Natural killer cell treated with Interleukin-12 subunit alpha and Interleukin-12 subunit beta and Interleukin-15 and Interleukin-18, amount 100 ng/mL, for 72 hours (primary cell): ENCODE results near the gene DBNDD1. TPM values are rescaled to one million over a fixed set of nuclear protein-coding genes. Genes with fewer than 3 reads are reported as not detected.
A peak's percentile ranks its signal among the peaks of the same experiment; 100 is the strongest.

Experiments used
- ATAC-seq, 2 donors: fragments of 150-1000 bp; cut with Tn5 transposase in 1 of 2; sonication (Bioruptor Pico), chemical (Tn5 transposase) in 1 of 2; 2 replicates each; pipeline ENCODE4 v1.10.0; 2021
- DNase-seq: peaks from one replicate; pipeline ENCODE4 v3.0.0; 2022; ENCODE audit warnings: low spot score
- H3K27ac Mint-ChIP-seq, 2 donors: 1 replicate in 1 of 2; 2 replicates in 1 of 2; pipeline ENCODE4 v1.8.0; 2022; ENCODE audit warnings: mixed read lengths in 2 of 2, mild to moderate bottlenecking in 1 of 2, moderate library complexity in 1 of 2
- H3K27me3 Mint-ChIP-seq, 2 donors: 1 replicate in 1 of 2; 2 replicates in 1 of 2; pipeline ENCODE4 v1.8.0; 2022; ENCODE audit warnings: mixed read lengths in 2 of 2
- H3K36me3 Mint-ChIP-seq: one replicate; pipeline ENCODE4 v1.8.0; 2022; ENCODE audit warnings: mixed read lengths
- H3K4me1 Mint-ChIP-seq, 2 donors: 1 replicate in 1 of 2; 2 replicates in 1 of 2; pipeline ENCODE4 v1.8.0; 2022; ENCODE audit warnings: low read depth in 2 of 2, mixed read lengths in 2 of 2, mild to moderate bottlenecking in 1 of 2
- H3K4me3 Mint-ChIP-seq: one replicate; pipeline ENCODE4 v1.8.0; 2022; ENCODE audit warnings: mixed read lengths
- H3K9me3 Mint-ChIP-seq: 2 replicates; pipeline ENCODE4 v1.8.0; 2022; ENCODE audit warnings: mixed read lengths
- total RNA-seq, 2 donors: library from RNA; stranded (reverse); gene quantifications; one replicate each; pipeline ENCODE4 v1.2.3, GENCODE V29; 2022

Gene DBNDD1
- total RNA-seq, 2 donors from 2014 or later, result not detected

DNA sequence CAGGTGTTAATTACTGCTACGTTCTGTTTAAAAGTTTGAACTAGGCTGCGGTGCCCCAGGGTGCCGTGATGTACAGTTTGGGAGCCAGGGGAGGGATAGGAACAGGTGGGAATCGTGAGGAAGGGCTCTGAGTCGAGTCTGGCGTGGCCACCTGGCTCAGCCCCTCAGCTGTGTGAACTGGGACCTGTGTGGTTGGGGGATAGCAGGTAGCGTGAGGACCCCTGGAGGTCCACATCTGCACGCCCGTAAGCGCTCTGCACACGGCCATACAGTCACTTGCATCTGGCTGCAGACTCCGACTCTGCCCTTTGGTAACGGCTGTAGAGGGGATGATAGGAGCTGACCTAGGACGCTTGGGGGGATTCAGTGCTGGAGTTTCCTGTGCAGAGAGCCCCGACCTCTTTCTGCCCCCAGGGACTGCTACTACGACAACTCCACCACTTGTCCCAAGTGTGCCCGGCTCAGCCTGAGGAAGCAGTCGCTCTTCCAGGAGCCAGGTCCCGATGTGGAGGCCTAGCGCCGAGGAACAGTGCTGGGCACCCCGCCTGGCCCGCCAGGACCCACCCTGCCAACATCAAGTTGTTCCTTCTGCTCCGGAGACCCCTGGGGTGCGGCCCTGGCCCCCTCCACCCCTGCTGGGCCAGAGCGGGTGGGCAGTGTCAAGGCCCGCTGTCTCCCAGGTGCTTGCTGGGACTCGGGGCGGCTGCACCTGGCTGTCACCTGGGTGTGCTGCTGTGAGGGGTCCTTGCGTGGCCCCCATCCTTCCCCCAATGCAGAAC is 53.6 kb downstream of the DBNDD1 start:
- Mint-ChIP-seq H3K4me3 (no peak overlapping the region), H3K4me1 (peaks cover 0 to 7% of the 10 kb centered on the region in 2 donors), H3K9me3 (no peaks in the 10 kb centered on the region), H3K27me3 (no peaks in the 10 kb centered on the region), H3K36me3 (no peaks in the 10 kb centered on the region), H3K27ac (no peak overlapping the region)
- DNase-seq, result no peak
- no peak for ATAC-seq

DNA sequence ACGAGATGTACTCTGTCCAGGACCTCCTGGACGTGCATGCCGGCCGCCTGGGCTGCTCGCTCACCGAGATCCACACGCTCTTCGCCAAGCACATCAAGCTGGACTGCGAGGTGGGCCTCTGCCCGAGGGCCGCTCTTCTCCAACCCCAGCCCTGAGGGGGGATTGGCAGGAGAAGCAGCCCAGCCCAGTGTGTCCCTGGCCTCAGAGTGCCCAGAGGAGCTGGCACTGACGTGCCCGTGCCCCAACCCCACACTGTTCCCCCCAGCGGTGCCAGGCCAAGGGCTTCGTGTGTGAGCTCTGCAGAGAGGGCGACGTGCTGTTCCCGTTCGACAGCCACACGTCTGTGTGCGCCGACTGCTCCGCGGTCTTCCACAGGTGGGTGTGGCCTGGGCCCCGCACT is 55.1 kb downstream of the DBNDD1 start:
- DNase-seq, result no peak
- Mint-ChIP-seq H3K27ac (no peak overlapping the region), H3K27me3 (no peaks in the 10 kb centered on the region), H3K9me3 (no peaks in the 10 kb centered on the region), H3K4me3 (no peak overlapping the region), H3K36me3 (no peaks in the 10 kb centered on the region), H3K4me1 (peaks cover 0 to 2% of the 10 kb centered on the region in 2 donors)
- ATAC-seq, result no peak

DNA sequence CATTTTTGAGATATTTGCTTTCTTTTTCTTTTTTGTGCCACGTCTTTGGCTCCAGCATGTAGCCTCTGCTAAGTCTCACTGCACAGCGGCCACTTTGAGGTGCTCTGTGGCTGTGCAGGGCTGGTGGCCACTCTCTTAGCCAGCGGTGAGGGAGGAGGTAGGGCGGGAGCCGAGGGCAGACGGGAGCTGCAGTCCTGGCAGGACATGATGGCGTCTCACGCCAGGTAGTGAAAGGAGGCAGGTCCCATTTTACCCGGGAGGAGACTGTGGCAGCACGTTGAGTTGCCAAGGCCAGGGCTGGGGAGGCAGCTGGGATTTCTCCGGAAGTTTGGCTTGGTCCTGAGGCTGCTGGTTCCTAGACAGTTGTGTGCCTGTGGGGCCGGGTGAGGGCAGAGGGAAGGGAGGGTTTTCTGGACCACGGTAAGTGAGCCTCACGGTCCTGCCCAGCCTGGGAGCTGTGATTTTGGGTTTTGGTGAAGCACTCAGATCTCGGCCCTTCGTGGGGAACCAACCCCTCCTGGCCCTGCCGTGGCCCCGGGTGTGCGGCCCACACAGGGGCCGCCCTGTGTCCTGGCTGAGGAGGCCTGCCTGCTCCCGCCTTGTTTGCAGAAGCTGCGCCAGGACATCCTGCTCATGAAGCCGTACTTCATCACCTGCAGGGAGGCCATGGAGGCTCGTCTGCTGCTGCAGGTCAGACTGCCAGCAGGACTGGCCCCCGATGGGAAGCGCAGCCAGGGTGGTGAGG is 56.3 kb downstream of the DBNDD1 start:
- peaks cover 0 to 9% of the 10 kb centered on the region in 2 donors for H3K4me1 Mint-ChIP-seq
- DNase-seq, result no peak
- H3K4me3 Mint-ChIP-seq, result no peak overlapping the region

DNA sequence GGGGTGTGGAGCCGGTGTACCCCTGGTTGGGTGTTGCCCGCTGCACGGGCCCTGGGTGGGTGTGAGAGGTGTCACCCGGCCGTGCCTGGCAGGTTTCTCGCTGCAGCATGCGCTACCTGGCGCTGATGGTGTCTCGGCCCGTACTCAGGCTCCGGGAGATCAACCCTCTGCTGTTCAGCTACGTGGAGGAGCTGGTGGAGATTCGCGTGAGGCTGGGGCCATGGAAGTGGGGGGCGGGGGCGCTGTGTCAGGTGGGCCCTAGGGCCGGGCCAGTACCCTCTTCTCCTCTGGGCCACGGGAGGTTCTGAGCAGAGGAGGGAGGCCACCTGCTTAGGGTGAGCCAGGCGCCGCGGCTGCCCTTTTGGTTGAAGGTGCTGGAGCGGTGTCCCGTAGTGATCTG is 57.3 kb downstream of the DBNDD1 start:
- Mint-ChIP-seq H3K9me3 (no peaks in the 10 kb centered on the region), H3K27me3 (no peaks in the 10 kb centered on the region), H3K4me3 (no peak overlapping the region), H3K36me3 (peaks cover 12% of the 10 kb centered on the region), H3K27ac (no peak overlapping the region), H3K4me1 (peaks cover 0 to 6% of the 10 kb centered on the region in 2 donors)
- ATAC-seq (no peak), DNase-seq (peak; percentile 48)

More for the DNA sequence above, 56.3 kb downstream of the DBNDD1 start:
- ATAC-seq, result no peak
- H3K9me3 Mint-ChIP-seq, result no peaks in the 10 kb centered on the region
- no peaks in the 10 kb centered on the region for H3K27me3 Mint-ChIP-seq
- H3K36me3 Mint-ChIP-seq, result peaks cover 12% of the 10 kb centered on the region
- H3K27ac Mint-ChIP-seq, result no peak overlapping the region

DNA sequence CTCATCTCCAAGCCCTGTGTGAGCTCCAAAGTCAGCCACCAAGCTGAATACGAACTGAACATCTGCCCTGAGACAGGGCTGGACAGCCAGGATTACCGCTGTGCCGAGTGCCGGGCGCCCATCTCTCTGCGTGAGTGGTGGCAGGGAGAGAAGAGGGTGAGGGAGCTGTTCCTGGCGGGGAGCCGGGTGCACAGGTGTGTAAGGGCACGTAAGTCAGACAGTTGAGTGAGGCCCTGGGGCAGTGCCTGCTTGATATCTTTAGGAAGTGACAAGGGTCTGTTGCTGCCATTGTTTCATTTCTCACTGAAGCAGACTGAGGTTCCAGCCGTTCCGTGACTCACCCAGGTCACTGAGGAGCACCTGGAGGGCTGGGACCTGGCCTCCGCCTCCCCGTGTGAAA is 58.3 kb downstream of the DBNDD1 start:
- no peak overlapping the region for H3K27ac Mint-ChIP-seq
- peaks cover 12% of the 10 kb centered on the region for H3K36me3 Mint-ChIP-seq
- DNase-seq (peak; percentile 22), ATAC-seq (no peak)
- H3K27me3 Mint-ChIP-seq, result no peaks in the 10 kb centered on the region
- H3K4me3 Mint-ChIP-seq, result no peak overlapping the region
- H3K9me3 Mint-ChIP-seq, result no peaks in the 10 kb centered on the region
- peaks cover 0 to 6% of the 10 kb centered on the region in 2 donors for H3K4me1 Mint-ChIP-seq

DNA sequence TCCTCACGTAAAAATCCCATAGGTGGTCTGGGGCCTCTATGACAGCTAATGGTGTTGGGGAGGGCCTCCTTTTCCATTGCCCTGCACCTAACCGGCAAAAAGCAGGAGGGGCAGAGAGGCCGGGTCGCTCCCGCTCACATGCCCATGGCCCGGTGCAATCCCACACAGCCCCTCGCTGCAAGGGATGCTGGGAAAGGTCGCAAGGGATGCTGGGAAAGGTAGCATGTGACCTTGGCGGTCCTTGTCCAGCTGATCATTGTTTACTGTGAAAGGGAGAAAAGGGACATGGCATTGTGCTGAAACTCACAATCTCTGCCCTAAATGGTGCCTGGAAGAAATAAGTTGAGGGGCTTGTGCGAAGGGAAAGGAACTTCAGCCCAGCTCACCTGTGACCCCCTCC is 60.7 kb downstream of the DBNDD1 start:
- Mint-ChIP-seq H3K4me1 (peaks cover 0 to 10% of the 10 kb centered on the region in 2 donors), H3K9me3 (no peaks in the 10 kb centered on the region), H3K27ac (peak overlapping the region in 1 of 2 donors; percentile 57), H3K4me3 (no peak overlapping the region), H3K27me3 (no peaks in the 10 kb centered on the region), H3K36me3 (peaks cover 12% of the 10 kb centered on the region)
- DNase-seq (peak; percentile 53), ATAC-seq (no peak)

DNA sequence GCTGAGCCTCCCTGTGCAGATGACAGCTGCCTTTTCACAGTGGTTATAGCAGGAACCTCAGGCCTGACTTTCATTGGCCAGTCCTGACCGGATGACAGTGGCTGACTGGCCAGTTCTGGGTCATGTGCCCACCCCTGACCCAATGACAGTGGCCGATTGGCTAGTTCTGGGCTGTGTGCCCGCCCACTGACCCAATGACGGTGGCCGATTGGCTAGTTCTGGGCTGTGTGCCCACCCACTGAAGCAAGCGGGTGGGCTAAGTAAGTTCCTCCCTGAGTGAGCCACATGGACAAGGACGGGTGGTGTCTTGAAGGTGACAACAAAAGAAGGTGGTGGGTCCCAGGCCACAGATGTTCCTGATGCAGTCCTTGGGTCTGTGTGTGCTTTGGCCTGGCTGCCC is 61.2 kb downstream of the DBNDD1 start:
- Mint-ChIP-seq H3K27ac (no peak overlapping the region), H3K4me1 (peaks cover 0 to 10% of the 10 kb centered on the region in 2 donors), H3K27me3 (no peaks in the 10 kb centered on the region), H3K4me3 (no peak overlapping the region), H3K9me3 (no peaks in the 10 kb centered on the region), H3K36me3 (peaks cover 12% of the 10 kb centered on the region)
- ATAC-seq (peak; percentile 52 to 75), DNase-seq (peak; percentile 44)

DNA sequence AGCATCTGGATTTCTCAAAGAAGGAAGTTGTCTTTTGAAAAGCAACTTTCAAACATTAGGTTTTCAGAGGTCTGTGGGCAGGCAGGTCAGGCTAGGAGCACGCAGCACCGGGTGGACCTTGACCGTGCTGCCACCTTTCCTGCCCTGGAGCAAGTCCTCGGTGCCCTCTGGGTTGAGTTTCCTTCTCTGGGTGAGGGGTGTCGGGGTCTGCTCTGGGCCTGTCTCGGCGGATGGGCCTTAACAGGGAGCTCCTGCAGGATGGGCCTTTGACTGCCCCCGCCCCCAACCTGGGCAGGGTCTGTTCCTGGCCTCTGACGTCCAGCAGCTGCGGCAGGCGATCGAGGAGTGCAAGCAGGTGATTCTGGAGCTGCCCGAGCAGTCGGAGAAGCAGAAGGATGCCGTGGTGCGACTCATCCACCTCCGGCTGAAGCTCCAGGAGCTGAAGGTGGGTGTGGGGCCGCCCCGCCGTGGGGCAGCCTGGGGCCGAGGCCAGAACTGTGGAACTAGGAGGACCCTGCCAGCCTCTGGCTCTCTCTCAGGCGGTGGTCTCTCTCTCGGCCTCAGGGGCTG is 62.0 kb downstream of the DBNDD1 start:
- no peak for ATAC-seq
- H3K9me3 Mint-ChIP-seq, result no peaks in the 10 kb centered on the region
- peaks cover 12% of the 10 kb centered on the region for H3K36me3 Mint-ChIP-seq
- peak; percentile 53 for DNase-seq
- H3K4me1 Mint-ChIP-seq, result peaks cover 0 to 10% of the 10 kb centered on the region in 2 donors
- no peaks in the 10 kb centered on the region for H3K27me3 Mint-ChIP-seq
- no peak overlapping the region for H3K4me3 Mint-ChIP-seq
- H3K27ac Mint-ChIP-seq, result no peak overlapping the region

DNA sequence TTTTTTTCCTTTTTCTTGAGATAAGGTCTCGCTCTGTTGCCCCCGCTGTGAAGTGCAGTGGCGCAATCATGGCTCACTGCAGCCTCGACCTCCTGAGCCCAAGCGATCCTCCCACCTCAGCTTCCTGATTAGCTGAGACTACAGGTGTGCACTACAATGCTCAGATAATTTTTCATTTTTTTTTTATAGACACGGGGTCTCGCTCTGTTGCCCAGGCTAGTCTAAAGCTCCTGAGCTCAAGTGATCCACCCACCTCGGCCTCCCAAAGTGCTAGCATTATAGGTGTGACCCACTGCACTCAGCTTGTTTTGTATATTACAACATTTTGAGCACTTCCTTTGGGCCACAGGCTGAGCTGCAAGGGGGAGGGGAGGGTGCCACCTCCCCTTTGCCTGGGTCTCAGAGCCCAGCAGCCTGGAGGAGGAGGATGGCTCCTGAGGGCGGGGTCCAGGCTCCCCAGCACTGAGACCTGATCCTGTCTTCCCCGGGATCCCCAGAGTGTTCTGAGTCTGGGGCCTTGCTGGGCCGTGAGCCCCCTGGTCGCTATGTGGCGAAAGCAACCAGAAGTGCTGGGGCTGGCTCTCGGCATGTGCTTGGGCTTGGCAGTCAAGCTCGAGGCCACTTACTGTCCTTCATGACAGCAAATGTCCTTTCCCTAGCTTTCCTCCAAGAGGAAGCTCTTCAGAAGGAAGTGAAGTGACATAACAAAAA is 62.6 kb downstream of the DBNDD1 start:
- Mint-ChIP-seq H3K27ac (no peak overlapping the region), H3K4me3 (no peak overlapping the region), H3K36me3 (peaks cover 12% of the 10 kb centered on the region), H3K4me1 (peaks cover 0 to 10% of the 10 kb centered on the region in 2 donors), H3K27me3 (no peaks in the 10 kb centered on the region), H3K9me3 (no peaks in the 10 kb centered on the region)
- no peak for ATAC-seq
- DNase-seq, result peak; percentile 39

DNA sequence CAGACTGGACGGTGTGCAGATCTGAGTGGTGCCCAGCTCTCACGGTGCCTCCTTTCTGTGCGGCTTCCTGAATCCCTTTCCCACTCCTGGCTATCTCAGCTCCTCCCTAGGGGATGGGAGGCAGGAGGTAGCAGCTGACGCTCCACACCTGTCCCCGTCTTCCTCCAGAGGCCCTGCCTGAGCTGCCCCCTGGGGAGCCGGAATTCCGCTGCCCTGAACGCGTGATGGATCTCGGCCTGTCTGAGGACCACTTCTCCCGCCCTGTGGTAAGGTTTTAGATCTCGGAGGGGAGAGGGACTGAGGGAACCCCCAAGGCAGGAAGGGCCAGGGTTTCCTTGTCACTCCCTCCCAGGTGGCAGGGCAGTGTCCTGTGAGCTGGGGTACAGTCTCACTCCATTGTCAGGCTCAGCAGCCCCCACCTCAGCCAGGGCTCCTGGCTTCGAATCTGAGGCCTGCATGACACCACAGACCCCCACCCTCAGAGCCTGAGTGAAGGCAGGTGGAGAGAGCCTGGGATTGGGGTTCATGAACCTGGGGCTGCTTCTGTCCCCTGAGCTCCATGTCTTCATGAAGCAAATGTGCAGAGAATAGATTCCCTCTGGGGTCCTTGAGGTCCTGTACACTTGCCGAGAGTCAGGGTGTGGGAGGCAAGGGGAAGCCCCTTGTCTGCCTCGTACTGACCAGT is 64.1 kb downstream of the DBNDD1 start:
- Mint-ChIP-seq H3K27me3 (no peaks in the 10 kb centered on the region), H3K27ac (no peak overlapping the region), H3K9me3 (no peaks in the 10 kb centered on the region), H3K4me3 (no peak overlapping the region), H3K36me3 (peaks cover 12% of the 10 kb centered on the region), H3K4me1 (peaks cover 0 to 10% of the 10 kb centered on the region in 2 donors)
- ATAC-seq (no peak), DNase-seq (peak; percentile 53)

Other genes starting within 250 kb of the DBNDD1 start
- gene FANCA, start 202.8 kb downstream of the DBNDD1 start, total RNA-seq, result 100 to 1,000 TPM in 1 of 2 donors, 10 to 100 TPM in 1; 77.5 to 364 TPM
- 1 to 10 TPM; 2.5 to 3.9 TPM for gene SPIRE2, start 191.0 kb downstream of the DBNDD1 start, total RNA-seq
- gene TCF25, start 145.9 kb downstream of the DBNDD1 start, total RNA-seq, result 100 to 1,000 TPM; 239 to 382 TPM
- 10 to 100 TPM in 1 of 2 donors, 1 to 10 TPM in 1; 9.3 to 13.0 TPM for gene MC1R, start 100.6 kb downstream of the DBNDD1 start, total RNA-seq
- 10 to 100 TPM in 1 of 2 donors, 1 to 10 TPM in 1; 9.6 to 10.9 TPM for gene TUBB3, start 96.1 kb downstream of the DBNDD1 start, total RNA-seq
- gene DEF8, start 70.7 kb downstream of the DBNDD1 start, total RNA-seq, result 10 to 100 TPM; 44.2 to 55.5 TPM
- gene PRDM7, start 57.9 kb upstream of the DBNDD1 start, total RNA-seq, result not detected